ENCODE measurements around the gene ASB16.

Gene ASB16

GRCh38 chr17:44170135-44170498 is 387 bp upstream of the ASB16 start:
- Histone ChIP-seq H3K36me3 (replicated peaks; ENCODE audit: insufficient read depth, low read length) (no peaks in the 10 kb centered on the region), H3K27me3 (replicated peaks; ENCODE audit: insufficient read depth, low read length) (no peaks in the 10 kb centered on the region), H3K27ac (ENCODE audit: low read length) (peak overlapping the region; percentile 91), H3K9me2 (replicated peaks; ENCODE audit: insufficient read depth, low read length) (no peaks in the 10 kb centered on the region), H3K4me1 (ENCODE audit: low read length) (peaks cover 29% of the 10 kb centered on the region), H3K4me2 (ENCODE audit: low read depth, low read length) (peak overlapping the region; percentile 64), H3K9me3 (replicated peaks; ENCODE audit: insufficient read depth, low read length) (no peaks in the 10 kb centered on the region), H3K79me2 (ENCODE audit: low read length) (peaks cover 6% of the 10 kb centered on the region; the same call in 1 of the 2 replicates), H3K4me3 (ENCODE audit: low read length) (peak overlapping the region; percentile 59), H2AFZ (ENCODE audit: low read length) (peak overlapping the region; percentile 13; the same call in 1 of the 2 replicates), H3F3A (ENCODE audit: insufficient read depth, low read length) (peaks cover 36% of the 10 kb centered on the region), H4K20me1 (ENCODE audit: insufficient read depth, low read length) (no peaks in the 10 kb centered on the region), H3K9ac (ENCODE audit: low read length) (peak overlapping the region; percentile 81)
- DNase-seq = no peak
- TF ChIP-seq EZH2 (optimal IDR thresholded peaks at IDR 0.05; ENCODE audit: low read depth, low read length) (no peak), EZH2phosphoT487 (IDR thresholded peaks at IDR 0.05; ENCODE audit: low read length) (no peak)
- TF ChIP-seq, protein P1, sequence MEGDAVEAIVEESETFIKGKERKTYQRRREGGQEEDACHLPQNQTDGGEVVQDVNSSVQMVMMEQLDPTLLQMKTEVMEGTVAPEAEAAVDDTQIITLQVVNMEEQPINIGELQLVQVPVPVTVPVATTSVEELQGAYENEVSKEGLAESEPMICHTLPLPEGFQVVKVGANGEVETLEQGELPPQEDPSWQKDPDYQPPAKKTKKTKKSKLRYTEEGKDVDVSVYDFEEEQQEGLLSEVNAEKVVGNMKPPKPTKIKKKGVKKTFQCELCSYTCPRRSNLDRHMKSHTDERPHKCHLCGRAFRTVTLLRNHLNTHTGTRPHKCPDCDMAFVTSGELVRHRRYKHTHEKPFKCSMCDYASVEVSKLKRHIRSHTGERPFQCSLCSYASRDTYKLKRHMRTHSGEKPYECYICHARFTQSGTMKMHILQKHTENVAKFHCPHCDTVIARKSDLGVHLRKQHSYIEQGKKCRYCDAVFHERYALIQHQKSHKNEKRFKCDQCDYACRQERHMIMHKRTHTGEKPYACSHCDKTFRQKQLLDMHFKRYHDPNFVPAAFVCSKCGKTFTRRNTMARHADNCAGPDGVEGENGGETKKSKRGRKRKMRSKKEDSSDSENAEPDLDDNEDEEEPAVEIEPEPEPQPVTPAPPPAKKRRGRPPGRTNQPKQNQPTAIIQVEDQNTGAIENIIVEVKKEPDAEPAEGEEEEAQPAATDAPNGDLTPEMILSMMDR (IDR thresholded peaks at IDR 0.05; ENCODE audit: low read length) = no peak

GRCh38 chr17:44171931-44172455 is 1.5 kb downstream of the ASB16 start:
- peaks cover 29% of the 10 kb centered on the region for H3K4me1 ChIP-seq (ENCODE audit: low read length)
- no peak overlapping the region for H3K9ac ChIP-seq (ENCODE audit: low read length)
- H3K4me2 ChIP-seq (ENCODE audit: low read depth, low read length) = peak overlapping the region; percentile 6; the same call in 1 of the 2 replicates
- no peaks in the 10 kb centered on the region for H4K20me1 ChIP-seq (ENCODE audit: insufficient read depth, low read length)
- peaks cover 6% of the 10 kb centered on the region; the same call in 1 of the 2 replicates for H3K79me2 ChIP-seq (ENCODE audit: low read length)
- H3K27ac ChIP-seq (ENCODE audit: low read length) = peak overlapping the region; percentile 91; the same call in 1 of the 2 replicates
- H3K36me3 ChIP-seq (replicated peaks; ENCODE audit: insufficient read depth, low read length) = no peaks in the 10 kb centered on the region
- DNase-seq = no peak
- H3K9me2 ChIP-seq (replicated peaks; ENCODE audit: insufficient read depth, low read length) = no peaks in the 10 kb centered on the region
- no peak overlapping the region for H2AFZ ChIP-seq (ENCODE audit: low read length)
- TF ChIP-seq, protein P1 (IDR thresholded peaks at IDR 0.05; ENCODE audit: low read length) = no peak
- H3K4me3 ChIP-seq (ENCODE audit: low read length) = no peak overlapping the region
- H3K9me3 ChIP-seq (replicated peaks; ENCODE audit: insufficient read depth, low read length) = no peaks in the 10 kb centered on the region
- H3K27me3 ChIP-seq (replicated peaks; ENCODE audit: insufficient read depth, low read length) = no peaks in the 10 kb centered on the region
- peaks cover 37% of the 10 kb centered on the region for H3F3A ChIP-seq (ENCODE audit: insufficient read depth, low read length)

GRCh38 chr17:44174427-44174826 is 3.9 kb downstream of the ASB16 start:
- Histone ChIP-seq H3K9ac (ENCODE audit: low read length) (no peak overlapping the region), H3K4me1 (ENCODE audit: low read length) (peaks cover 21% of the 10 kb centered on the region), H3K27ac (ENCODE audit: low read length) (no peak overlapping the region), H3K79me2 (ENCODE audit: low read length) (peaks cover 19% of the 10 kb centered on the region; the same call in 1 of the 2 replicates), H3K9me2 (replicated peaks; ENCODE audit: insufficient read depth, low read length) (no peaks in the 10 kb centered on the region), H4K20me1 (ENCODE audit: insufficient read depth, low read length) (no peaks in the 10 kb centered on the region), H3K9me3 (replicated peaks; ENCODE audit: insufficient read depth, low read length) (no peaks in the 10 kb centered on the region), H2AFZ (ENCODE audit: low read length) (no peak overlapping the region), H3F3A (ENCODE audit: insufficient read depth, low read length) (peaks cover 27% of the 10 kb centered on the region), H3K27me3 (replicated peaks; ENCODE audit: insufficient read depth, low read length) (no peaks in the 10 kb centered on the region), H3K4me2 (ENCODE audit: low read depth, low read length) (no peak overlapping the region), H3K36me3 (replicated peaks; ENCODE audit: insufficient read depth, low read length) (no peaks in the 10 kb centered on the region), H3K4me3 (ENCODE audit: low read length) (no peak overlapping the region)
- DNase-seq = no peak
- TF ChIP-seq EZH2phosphoT487 (IDR thresholded peaks at IDR 0.05; ENCODE audit: low read length) (no peak), EZH2 (optimal IDR thresholded peaks at IDR 0.05; ENCODE audit: low read depth, low read length) (no peak)

DNA sequence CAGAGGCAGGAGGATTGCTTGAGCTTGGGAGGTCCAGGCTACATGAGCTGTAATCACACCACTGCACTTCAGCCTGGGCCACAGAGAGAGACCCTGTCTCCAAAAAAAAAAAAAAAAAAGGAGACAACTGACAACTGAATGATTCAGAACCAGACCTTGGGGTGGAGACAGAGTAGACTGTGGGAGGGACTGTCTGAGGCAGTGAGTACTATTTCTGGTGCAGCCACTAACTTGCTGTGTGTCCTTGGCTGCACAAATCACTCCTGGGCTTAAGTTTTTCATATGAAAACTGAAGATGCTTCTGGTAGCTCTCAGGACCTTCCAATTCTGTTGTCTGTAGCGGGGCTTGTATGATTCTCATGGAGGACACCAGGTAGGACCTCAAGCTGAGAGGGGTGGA is 5.8 kb downstream of the ASB16 start:
- Histone ChIP-seq H3K9ac (ENCODE audit: low read length) (no peak overlapping the region), H3K27me3 (replicated peaks; ENCODE audit: insufficient read depth, low read length) (no peaks in the 10 kb centered on the region), H3K4me1 (ENCODE audit: low read length) (peaks cover 7% of the 10 kb centered on the region; the same call in 1 of the 2 replicates), H4K20me1 (ENCODE audit: insufficient read depth, low read length) (no peaks in the 10 kb centered on the region), H3F3A (ENCODE audit: insufficient read depth, low read length) (peaks cover 12% of the 10 kb centered on the region), H3K4me3 (ENCODE audit: low read length) (no peak overlapping the region), H2AFZ (ENCODE audit: low read length) (no peak overlapping the region), H3K36me3 (replicated peaks; ENCODE audit: insufficient read depth, low read length) (no peaks in the 10 kb centered on the region), H3K9me3 (replicated peaks; ENCODE audit: insufficient read depth, low read length) (no peaks in the 10 kb centered on the region), H3K79me2 (ENCODE audit: low read length) (peaks cover 19% of the 10 kb centered on the region; the same call in 1 of the 2 replicates), H3K9me2 (replicated peaks; ENCODE audit: insufficient read depth, low read length) (no peaks in the 10 kb centered on the region), H3K4me2 (ENCODE audit: low read depth, low read length) (no peak overlapping the region), H3K27ac (ENCODE audit: low read length) (no peak overlapping the region)
- TF ChIP-seq EZH2 (optimal IDR thresholded peaks at IDR 0.05; ENCODE audit: low read depth, low read length) = no peak
- no peak for TF ChIP-seq EZH2phosphoT487 (IDR thresholded peaks at IDR 0.05; ENCODE audit: low read length)
- TF ChIP-seq, protein P1 (IDR thresholded peaks at IDR 0.05; ENCODE audit: low read length) = no peak
- DNase-seq = no peak
